Trophoblast cell (in vitro differentiated cells and primary cell): ENCODE results near the gene PRDM11.

Source experiments
- DNase-seq, 2 donors: peaks; one replicate each; pipeline ENCODE4 v3.0.0-alpha.2; 2016
- H2AFZ ChIP-seq: 2 replicates; pipeline ENCODE4 v1.6.1; 2013; ENCODE audit warnings: low read length, moderate library complexity, mild to moderate bottlenecking; ENCODE audit not compliant: insufficient read depth, poor library complexity
- H2AK5ac ChIP-seq: 2 replicates; pipeline ENCODE4 v1.6.1; 2013; ENCODE audit warnings: mild to moderate bottlenecking, low read length
- H2BK120ac ChIP-seq: 2 replicates; pipeline ENCODE4 v1.6.1; 2013; ENCODE audit warnings: low read length, mild to moderate bottlenecking, moderate library complexity; ENCODE audit not compliant: insufficient read depth, poor library complexity
- H2BK12ac ChIP-seq: 2 replicates; pipeline ENCODE4 v1.6.1; 2013; ENCODE audit warnings: mild to moderate bottlenecking, low read length, moderate library complexity
- H2BK5ac ChIP-seq: 2 replicates; pipeline ENCODE4 v1.6.1; 2013; ENCODE audit warnings: low read length, low read depth, moderate library complexity, mild to moderate bottlenecking; ENCODE audit not compliant: poor library complexity
- H3K14ac ChIP-seq: 2 replicates; pipeline ENCODE4 v1.6.1; 2013; ENCODE audit warnings: mild to moderate bottlenecking, low read length
- H3K18ac ChIP-seq: 2 replicates; pipeline ENCODE4 v1.6.1; 2013; ENCODE audit warnings: mild to moderate bottlenecking, low read length
- H3K23ac ChIP-seq: 2 replicates; pipeline ENCODE4 v1.6.1; 2013; ENCODE audit warnings: low read length
- H3K27ac ChIP-seq: 2 replicates; pipeline ENCODE4 v1.5.1; 2013; ENCODE audit warnings: low read depth, mild to moderate bottlenecking, inconsistent platforms, low read length, moderate library complexity
- H3K27me3 ChIP-seq: 2 replicates; pipeline ENCODE4 v1.6.1; 2013; ENCODE audit warnings: inconsistent platforms, mild to moderate bottlenecking, low read length, moderate library complexity; ENCODE audit not compliant: insufficient read depth
- H3K36me3 ChIP-seq, 2 experiments: 1 replicate in 1 of 2; 2 replicates in 1 of 2; pipeline ENCODE4 v1.6.1; 2013; ENCODE audit warnings: low read length in 2 of 2, mild to moderate bottlenecking in 2 of 2, moderate library complexity in 1 of 2; ENCODE audit not compliant: insufficient read depth in 2 of 2, control insufficient read depth in 1 of 2
- H3K4ac ChIP-seq: 2 replicates; pipeline ENCODE4 v1.6.1; 2013; ENCODE audit warnings: low read depth, mild to moderate bottlenecking, low read length, moderate library complexity
- H3K4me1 ChIP-seq, 2 experiments: 1 replicate in 1 of 2; 2 replicates in 1 of 2; pipeline ENCODE4 v1.6.1; 2013; ENCODE audit warnings: low read length in 2 of 2, mild to moderate bottlenecking in 2 of 2, moderate library complexity in 1 of 2; ENCODE audit not compliant: insufficient read depth in 2 of 2, control insufficient read depth in 1 of 2
- H3K4me2 ChIP-seq: 2 replicates; pipeline ENCODE4 v1.6.1; 2013; ENCODE audit warnings: inconsistent platforms, mild to moderate bottlenecking, low read length, moderate library complexity
- H3K4me3 ChIP-seq: 2 replicates; pipeline ENCODE4 v1.5.1; 2013; ENCODE audit warnings: mild to moderate bottlenecking, low read depth, low read length, inconsistent platforms
- H3K79me1 ChIP-seq: one replicate; pipeline ENCODE4 v1.6.1; 2013; ENCODE audit warnings: low read length
- H3K79me2 ChIP-seq: 2 replicates; pipeline ENCODE4 v1.6.1; 2013; ENCODE audit warnings: low read length, mild to moderate bottlenecking; ENCODE audit not compliant: control insufficient read depth, insufficient read depth, poor library complexity
- H3K9ac ChIP-seq: 2 replicates; pipeline ENCODE4 v1.6.1; 2013; ENCODE audit warnings: mild to moderate bottlenecking, low read length
- H3K9me3 ChIP-seq: 2 replicates; pipeline ENCODE4 v1.6.1; 2013; ENCODE audit warnings: low read depth, mild to moderate bottlenecking, control low read depth, inconsistent platforms, low read length; ENCODE audit not compliant: insufficient read depth
- H4K12ac ChIP-seq: 2 replicates; pipeline ENCODE4 v1.6.1; 2013; ENCODE audit warnings: low read depth, mild to moderate bottlenecking, low read length, moderate library complexity
- H4K8ac ChIP-seq: 2 replicates; pipeline ENCODE4 v1.6.1; 2013; ENCODE audit warnings: low read depth, mild to moderate bottlenecking, low read length, moderate library complexity
- H4K91ac ChIP-seq: one replicate; pipeline ENCODE4 v1.6.1; 2013; ENCODE audit warnings: low read depth, mild to moderate bottlenecking, low read length, moderate library complexity
- WGBS: extraction: QIAGEN DNeasy Blood & Tissue Kit; methylation state at CpG from one replicate; pipeline ENCODE4 v1.1.7; 2013; ENCODE audit warnings: missing lambda C conversion rate; ENCODE audit not compliant: insufficient read length, insufficient coverage; ENCODE audit errors: extremely low coverage; 5-methylcytosine and 5-hydroxymethylcytosine counted together

PRDM11 gene

GRCh38 chr11:45150301-45150700 lies 3.9 kb downstream of the PRDM11 start:
- no peak overlapping the region for H2BK5ac ChIP-seq
- no CpG with 5 or more reads among the region's 2 CpGs for WGBS
- H3K27ac ChIP-seq, result no peak overlapping the region

DNA sequence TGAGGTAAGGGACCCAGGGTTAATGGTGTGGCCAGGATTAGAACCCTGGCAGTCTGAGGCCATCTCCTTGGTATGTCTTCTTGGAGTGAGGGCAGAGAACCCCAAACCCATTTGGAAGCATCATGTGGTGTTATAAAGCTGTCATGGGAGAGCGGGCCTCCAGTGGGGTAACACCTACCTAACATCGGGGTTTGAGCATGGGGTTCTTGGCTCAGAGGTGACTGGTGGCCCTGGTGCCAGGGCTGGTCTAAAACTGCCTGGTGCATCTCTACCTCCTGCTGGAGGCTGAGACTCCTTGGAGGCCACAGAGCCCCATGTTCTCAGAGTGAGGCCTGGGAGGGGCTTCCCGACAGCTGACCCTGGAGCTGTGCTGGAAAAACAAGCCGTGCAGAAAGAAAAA lies 4.5 kb downstream of the PRDM11 start:
- no peaks in the 10 kb centered on the region for H3K27me3 ChIP-seq
- no peak overlapping the region for H2BK12ac ChIP-seq
- no peak overlapping the region for H3K9ac ChIP-seq
- no peak overlapping the region for H4K12ac ChIP-seq
- H3K9me3 ChIP-seq, result no peaks in the 10 kb centered on the region
- no peak overlapping the region for H3K4me2 ChIP-seq
- no peak overlapping the region for H4K91ac ChIP-seq
- H3K79me1 ChIP-seq, result peaks cover 7% of the 10 kb centered on the region
- no peak overlapping the region for H2AK5ac ChIP-seq
- no peak for DNase-seq
- H3K27ac ChIP-seq, result no peak overlapping the region
- no peak overlapping the region for H2BK120ac ChIP-seq
- peaks cover 7% of the 10 kb centered on the region in 2 experiments for H3K4me1 ChIP-seq
- H3K36me3 ChIP-seq, result no peaks in the 10 kb centered on the region
- no peak overlapping the region for H3K23ac ChIP-seq
- peaks cover 4% of the 10 kb centered on the region for H3K79me2 ChIP-seq
- no peak overlapping the region for H3K4me3 ChIP-seq
- H3K4ac ChIP-seq, result no peak overlapping the region
- H3K14ac ChIP-seq, result no peak overlapping the region
- H3K18ac ChIP-seq, result no peak overlapping the region
- H4K8ac ChIP-seq, result no peak overlapping the region
- H2BK5ac ChIP-seq, result no peak overlapping the region
- no CpG with 5 or more reads among the region's 4 CpGs for WGBS
- H2AFZ ChIP-seq, result no peak overlapping the region

More at GRCh38 chr11:45150301-45150700, 3.9 kb downstream of the PRDM11 start:
- H4K12ac ChIP-seq, result no peak overlapping the region
- H3K79me1 ChIP-seq, result peaks cover 7% of the 10 kb centered on the region
- H3K36me3 ChIP-seq, result no peaks in the 10 kb centered on the region
- no peak overlapping the region for H3K14ac ChIP-seq
- H2BK12ac ChIP-seq, result no peak overlapping the region
- no peak overlapping the region for H2AK5ac ChIP-seq
- peaks cover 13% of the 10 kb centered on the region in 2 experiments for H3K4me1 ChIP-seq
- no peak overlapping the region for H3K18ac ChIP-seq
- H3K4me3 ChIP-seq, result no peak overlapping the region
- H3K9ac ChIP-seq, result no peak overlapping the region
- no peak for DNase-seq
- no peak overlapping the region for H4K91ac ChIP-seq
- no peak overlapping the region for H2AFZ ChIP-seq
- no peak overlapping the region for H3K23ac ChIP-seq
- peaks cover 4% of the 10 kb centered on the region for H3K79me2 ChIP-seq
- no peaks in the 10 kb centered on the region for H3K9me3 ChIP-seq
- no peak overlapping the region for H2BK120ac ChIP-seq
- no peaks in the 10 kb centered on the region for H3K27me3 ChIP-seq
- H4K8ac ChIP-seq, result no peak overlapping the region
- H3K4ac ChIP-seq, result no peak overlapping the region
- no peak overlapping the region for H3K4me2 ChIP-seq

- H3K27ac ChIP-seq, result no peak overlapping the region
- no peaks in the 10 kb centered on the region for H3K36me3 ChIP-seq
- peaks cover 3% of the 10 kb centered on the region for H3K79me2 ChIP-seq
- no peak overlapping the region for H4K12ac ChIP-seq
- no peak overlapping the region for H3K18ac ChIP-seq
- no peak overlapping the region for H3K4me2 ChIP-seq
- H2AK5ac ChIP-seq, result no peak overlapping the region
- no peak overlapping the region for H2BK120ac ChIP-seq
- no peak overlapping the region for H4K8ac ChIP-seq
- peaks cover 5% of the 10 kb centered on the region for H3K79me1 ChIP-seq
- H2BK5ac ChIP-seq, result no peak overlapping the region
- no peak for DNase-seq
- H3K27me3 ChIP-seq, result no peaks in the 10 kb centered on the region
- no peak overlapping the region for H2BK12ac ChIP-seq
- no peak overlapping the region for H3K4ac ChIP-seq
- no peak overlapping the region for H3K14ac ChIP-seq
- peaks cover 6 to 7% of the 10 kb centered on the region in 2 experiments for H3K4me1 ChIP-seq
- H2AFZ ChIP-seq, result no peak overlapping the region
- WGBS, result 100% methylated on average over 1 of the region's 6 CpGs
- H3K9me3 ChIP-seq, result no peaks in the 10 kb centered on the region
- peak overlapping the region; percentile 41 for H3K9ac ChIP-seq
- H3K4me3 ChIP-seq, result no peak overlapping the region
- H4K91ac ChIP-seq, result no peak overlapping the region
- H3K23ac ChIP-seq, result no peak overlapping the region
These were observed 5.0 kb downstream of the PRDM11 start for GRCh38 chr11:45151362-45151982.

GRCh38 chr11:45152740-45153595 lies 6.5 kb downstream of the PRDM11 start:
- Histone ChIP-seq H4K91ac (no peak overlapping the region), H3K9me3 (peaks cover 2% of the 10 kb centered on the region), H3K4me1 (peaks cover 10 to 11% of the 10 kb centered on the region in 2 experiments), H3K79me2 (no peaks in the 10 kb centered on the region), H3K27ac (no peak overlapping the region), H2AFZ (no peak overlapping the region), H3K18ac (no peak overlapping the region), H3K14ac (no peak overlapping the region), H3K4me3 (no peak overlapping the region), H3K27me3 (no peaks in the 10 kb centered on the region), H4K12ac (no peak overlapping the region), H3K9ac (no peak overlapping the region), H2BK12ac (no peak overlapping the region), H2BK5ac (no peak overlapping the region), H3K23ac (no peak overlapping the region), H3K79me1 (no peaks in the 10 kb centered on the region), H3K4me2 (no peak overlapping the region), H2BK120ac (no peak overlapping the region), H2AK5ac (no peak overlapping the region), H4K8ac (no peak overlapping the region), H3K4ac (no peak overlapping the region), H3K36me3 (no peaks in the 10 kb centered on the region)
- no peak for DNase-seq
- WGBS, result no CpG with 5 or more reads among the region's 14 CpGs
